CD4-positive, alpha-beta T cell (primary cell): ENCODE results near the gene VSIG10. TPM values are rescaled to one million over a fixed set of nuclear protein-coding genes. Genes with fewer than 3 reads are reported as not detected.

Experiments used
- ATAC-seq: fragments of 200-7000 bp; cut with Tn5 transposase; one replicate; pipeline ENCODE4 v1.10.0; 2022; ENCODE audit warnings: mild to moderate bottlenecking; ENCODE audit not compliant: poor library complexity
- CTCF ChIA-PET: fragments of 350-600 bp; sonication (Branson Sonifier 250); formaldehyde crosslinking; loops from one replicate; lab custom pipeline; 2021; ENCODE audit warnings: antibody characterized with exemption, inconsistent platforms; lab: Charles Lee
- POLR2A ChIA-PET: fragments of 350-600 bp; sonication (Branson Sonifier 250); formaldehyde crosslinking; loops from one replicate; lab custom pipeline; 2021; ENCODE audit warnings: antibody characterized with exemption, inconsistent platforms; lab: Charles Lee
- DNase-seq, 14 experiments: peaks; one replicate each; pipeline ENCODE4 v3.0.0-alpha.2; 2013 to 2020; ENCODE audit warnings: mixed read lengths in 2 of 14
- H3K27ac ChIP-seq, 2 donors: one replicate each; pipeline versions ENCODE4 v1.5.1 to v1.7.0; 2013; ENCODE audit warnings: low read length in 2 of 2, low read depth in 1 of 2, mild to moderate bottlenecking in 1 of 2
- H3K27me3 ChIP-seq, 2 experiments: 1 replicate in 1 of 2; 2 replicates in 1 of 2; pipeline versions ENCODE4 v1.6.1 to v1.7.0; 2013; ENCODE audit warnings: low read length in 2 of 2, control low read depth in 1 of 2, mild to moderate bottlenecking in 1 of 2, moderate library complexity in 1 of 2; ENCODE audit not compliant: insufficient read depth in 2 of 2, control insufficient read depth in 1 of 2
- H3K36me3 ChIP-seq: one replicate; pipeline ENCODE4 v1.6.1; 2013; ENCODE audit warnings: low read length, control low read depth; ENCODE audit not compliant: insufficient read depth
- H3K4me1 ChIP-seq: one replicate; pipeline ENCODE4 v1.6.1; 2013; ENCODE audit warnings: low read length, control low read depth; ENCODE audit not compliant: insufficient read depth
- H3K4me3 ChIP-seq: one replicate; pipeline ENCODE4 v1.5.1; 2013; ENCODE audit warnings: mild to moderate bottlenecking, low read length, moderate library complexity
- H3K9me3 ChIP-seq, 2 experiments: 1 replicate in 1 of 2; 2 replicates in 1 of 2; pipeline versions ENCODE4 v1.6.1 to v1.7.0; 2013; ENCODE audit warnings: low read length in 2 of 2, mild to moderate bottlenecking in 2 of 2, control low read depth in 1 of 2, moderate library complexity in 1 of 2; ENCODE audit not compliant: control insufficient read depth in 1 of 2, insufficient read depth in 1 of 2
- H3K27ac Mint-ChIP-seq: one replicate; pipeline ENCODE4 v1.8.0; 2020; ENCODE audit warnings: mixed read lengths
- H3K27me3 Mint-ChIP-seq: one replicate; pipeline ENCODE4 v1.8.0; 2021; ENCODE audit warnings: mixed read lengths
- H3K36me3 Mint-ChIP-seq: one replicate; pipeline ENCODE4 v1.8.0; 2021; ENCODE audit warnings: low read depth, mixed read lengths
- H3K4me1 Mint-ChIP-seq: one replicate; pipeline ENCODE4 v1.8.0; 2021; ENCODE audit warnings: low read depth, mixed read lengths
- H3K4me3 Mint-ChIP-seq: one replicate; pipeline ENCODE4 v1.8.0; 2020; ENCODE audit warnings: mild to moderate bottlenecking, mixed read lengths
- H3K9me3 Mint-ChIP-seq: one replicate; pipeline ENCODE4 v1.8.0; 2020; ENCODE audit warnings: mixed read lengths
- intact Hi-C, 2 experiments: fragments of 100-400 bp; cut with DNase I in 1 of 2; cut with micrococcal nuclease in 1 of 2; formaldehyde crosslinking; loops; one replicate each; pipeline versions ENCODE4 v1.15.1 to v1.9.0; 2023 to 2025; cut with DNase I, micrococcal nuclease
- total RNA-seq, 174 experiments: library from RNA in 2 of 174; stranded (reverse) in 2 of 174; gene quantifications; one replicate each; pipeline ENCODE4 v1.2.3 and lab custom pipeline; 2021 to 2026
- TF ChIP-seq, protein P1 (sequence below): fragments of 200-600 bp; IDR thresholded peaks from one replicate; pipeline ENCODE4 v1.8.0; 2022; ENCODE audit warnings: antibody characterized with exemption, mild to moderate bottlenecking

The VSIG10 gene
- total RNA-seq, 2 experiments from 2014 or later: 2.2 TPM

- Mint-ChIP-seq H3K27me3 (peaks cover 15% of the 10 kb centered on the region), H3K27ac (no peak overlapping the region), H3K9me3 (no peaks in the 10 kb centered on the region), H3K36me3 (no peaks in the 10 kb centered on the region), H3K4me3 (no peak overlapping the region), H3K4me1 (peaks cover 5% of the 10 kb centered on the region)
- H3K4me1 ChIP-seq: peaks cover 7% of the 10 kb centered on the region
- TF ChIP-seq, protein P1, sequence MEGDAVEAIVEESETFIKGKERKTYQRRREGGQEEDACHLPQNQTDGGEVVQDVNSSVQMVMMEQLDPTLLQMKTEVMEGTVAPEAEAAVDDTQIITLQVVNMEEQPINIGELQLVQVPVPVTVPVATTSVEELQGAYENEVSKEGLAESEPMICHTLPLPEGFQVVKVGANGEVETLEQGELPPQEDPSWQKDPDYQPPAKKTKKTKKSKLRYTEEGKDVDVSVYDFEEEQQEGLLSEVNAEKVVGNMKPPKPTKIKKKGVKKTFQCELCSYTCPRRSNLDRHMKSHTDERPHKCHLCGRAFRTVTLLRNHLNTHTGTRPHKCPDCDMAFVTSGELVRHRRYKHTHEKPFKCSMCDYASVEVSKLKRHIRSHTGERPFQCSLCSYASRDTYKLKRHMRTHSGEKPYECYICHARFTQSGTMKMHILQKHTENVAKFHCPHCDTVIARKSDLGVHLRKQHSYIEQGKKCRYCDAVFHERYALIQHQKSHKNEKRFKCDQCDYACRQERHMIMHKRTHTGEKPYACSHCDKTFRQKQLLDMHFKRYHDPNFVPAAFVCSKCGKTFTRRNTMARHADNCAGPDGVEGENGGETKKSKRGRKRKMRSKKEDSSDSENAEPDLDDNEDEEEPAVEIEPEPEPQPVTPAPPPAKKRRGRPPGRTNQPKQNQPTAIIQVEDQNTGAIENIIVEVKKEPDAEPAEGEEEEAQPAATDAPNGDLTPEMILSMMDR: no peak
- peaks cover 0 to 3% of the 10 kb centered on the region in 2 experiments for H3K9me3 ChIP-seq
- CTCF ChIA-PET: no interaction called here
- intact Hi-C loops: no loop called here
- DNase-seq (no peak), ATAC-seq (no peak)
- H3K36me3 ChIP-seq: no peaks in the 10 kb centered on the region
- no peak overlapping the region for H3K27ac ChIP-seq
- H3K27me3 ChIP-seq: peaks cover 5 to 9% of the 10 kb centered on the region in 2 experiments
- POLR2A ChIA-PET: no interaction called here
- H3K4me3 ChIP-seq: no peak overlapping the region
Observed at GRCh38 chr12:118098401-118098800, 5.4 kb downstream of the VSIG10 start.

DNA sequence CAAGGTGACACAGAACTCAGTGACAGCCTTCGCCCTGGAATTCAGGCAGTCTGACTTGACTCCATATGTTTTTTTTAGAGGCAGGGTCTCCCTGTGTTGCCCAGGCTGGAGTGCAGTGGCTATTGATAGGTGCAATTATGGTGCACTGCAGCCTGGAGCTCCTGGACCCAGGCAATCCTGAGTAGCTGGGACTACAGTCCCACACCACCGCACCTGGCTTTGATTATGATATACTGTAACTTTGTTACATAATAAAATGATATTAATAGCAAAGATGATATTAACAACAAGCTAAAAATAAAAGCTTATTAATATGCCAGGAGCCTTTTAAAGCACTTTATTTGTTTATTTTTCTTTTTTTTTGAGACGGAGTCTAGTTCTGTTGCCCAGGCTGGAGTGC, 9.8 kb downstream of the VSIG10 start:
- H3K36me3 Mint-ChIP-seq: no peaks in the 10 kb centered on the region
- DNase-seq (no peak), ATAC-seq (no peak)
- Histone ChIP-seq H3K4me3 (no peak overlapping the region), H3K4me1 (no peaks in the 10 kb centered on the region), H3K36me3 (no peaks in the 10 kb centered on the region), H3K9me3 (no peaks in the 10 kb centered on the region), H3K27ac (no peak overlapping the region), H3K27me3 (no peaks in the 10 kb centered on the region)
- H3K4me3 Mint-ChIP-seq: no peak overlapping the region
- H3K9me3 Mint-ChIP-seq: no peaks in the 10 kb centered on the region
- POLR2A ChIA-PET: interaction anchor here (0.5 kb wide), 1 partner anchor 31 kb away, joined by 3 read pairs; no protein-coding TSS in a partner anchor
- TF ChIP-seq, protein P1: no peak
- CTCF ChIA-PET: interaction anchor here (0.9 to 1.4 kb wide), 2 partner anchors 17 to 30 kb away, joined by 3 read pairs; no protein-coding TSS in a partner anchor
- no peaks in the 10 kb centered on the region for H3K27me3 Mint-ChIP-seq
- H3K4me1 Mint-ChIP-seq: no peaks in the 10 kb centered on the region
- H3K27ac Mint-ChIP-seq: no peak overlapping the region
- intact Hi-C loops: no loop called here

DNA sequence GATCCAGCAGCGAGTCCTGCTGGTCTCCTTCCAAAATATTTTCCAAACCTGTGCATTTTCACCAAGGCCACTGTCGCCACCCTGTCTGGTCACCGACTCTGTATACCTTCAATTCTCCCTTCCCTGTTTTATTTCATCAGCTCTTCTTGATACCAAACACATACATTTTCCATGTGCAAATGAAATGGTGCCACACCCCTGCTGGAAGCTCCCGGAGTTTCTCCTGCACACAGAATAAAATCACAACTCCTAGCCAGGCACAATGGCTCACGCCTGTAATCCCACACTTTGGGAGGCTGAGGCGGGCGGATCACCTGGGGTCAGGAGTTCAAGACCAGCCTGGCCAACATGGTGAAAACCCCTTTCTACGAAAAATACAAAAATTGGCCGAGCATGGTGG, 14.0 kb downstream of the VSIG10 start:
- no peak overlapping the region for H3K27ac ChIP-seq
- Mint-ChIP-seq H3K27me3 (no peaks in the 10 kb centered on the region), H3K4me1 (no peaks in the 10 kb centered on the region), H3K4me3 (no peak overlapping the region), H3K36me3 (no peaks in the 10 kb centered on the region), H3K9me3 (no peaks in the 10 kb centered on the region), H3K27ac (no peak overlapping the region)
- ChIA-PET CTCF (no interaction called here), POLR2A (no interaction called here)
- H3K4me3 ChIP-seq: no peak overlapping the region
- ATAC-seq (no peak), DNase-seq (no peak)
- H3K9me3 ChIP-seq: no peaks in the 10 kb centered on the region
- intact Hi-C loops: no loop called here
- H3K27me3 ChIP-seq: no peaks in the 10 kb centered on the region
- H3K4me1 ChIP-seq: no peaks in the 10 kb centered on the region
- no peaks in the 10 kb centered on the region for H3K36me3 ChIP-seq
- TF ChIP-seq, protein P1: no peak
